Erythroblast (primary cell): ENCODE data around the gene LNX2.

ENCODE experiments used
- GATA1 ChIP-seq: IDR thresholded peaks from 2 replicates; pipeline ENCODE4 v1.6.1; 2011; ENCODE audit warnings: low read depth, mild to moderate bottlenecking, control low read depth, low read length, moderate library complexity
- POLR2A ChIP-seq: IDR thresholded peaks from 2 replicates; pipeline ENCODE4 v1.6.1; 2011; ENCODE audit warnings: mild to moderate bottlenecking, low read length

- TF ChIP-seq POLR2A (no peak), GATA1 (no peak)
These were observed 37.4 kb upstream of the LNX2 start for GRCh38 chr13:27657724-27658123.
